Gastroesophageal sphincter (tissue), 3 donors: ENCODE measurements around the gene ARHGAP44.

Source experiments
- CTCF ChIP-seq, 4 experiments: fragments of 200-600 bp in 2 of 4; fragments of 450-650 bp in 2 of 4; sonication (generic) in 1 of 4; IDR thresholded peaks; one replicate each; pipeline ENCODE4 v1.5.1; 2017 to 2019; ENCODE audit warnings: antibody characterized with exemption in 4 of 4, mild to moderate bottlenecking in 2 of 4, moderate library complexity in 2 of 4
- POLR2A ChIP-seq, 2 donors: fragments of 450-650 bp; IDR thresholded peaks; one replicate each; pipeline ENCODE4 v1.6.1; 2017; ENCODE audit warnings: antibody characterized with exemption in 2 of 2, mild to moderate bottlenecking in 2 of 2, moderate library complexity in 1 of 2
- POLR2AphosphoS5 ChIP-seq: sonication (generic); formaldehyde crosslinking; IDR thresholded peaks from one replicate; pipeline ENCODE4 v1.6.1; 2017; ENCODE audit warnings: antibody characterized with exemption

GRCh38 chr17:12998461-12998860, 209.2 kb downstream of the ARHGAP44 start:
- TF ChIP-seq POLR2AphosphoS5 (no peak), POLR2A (IDR thresholded peaks at IDR 0.05) (no peak), CTCF (IDR thresholded peaks at IDR 0.05) (no peak)
